ENCODE data around the gene TMEM145.

Gene TMEM145

DNA sequence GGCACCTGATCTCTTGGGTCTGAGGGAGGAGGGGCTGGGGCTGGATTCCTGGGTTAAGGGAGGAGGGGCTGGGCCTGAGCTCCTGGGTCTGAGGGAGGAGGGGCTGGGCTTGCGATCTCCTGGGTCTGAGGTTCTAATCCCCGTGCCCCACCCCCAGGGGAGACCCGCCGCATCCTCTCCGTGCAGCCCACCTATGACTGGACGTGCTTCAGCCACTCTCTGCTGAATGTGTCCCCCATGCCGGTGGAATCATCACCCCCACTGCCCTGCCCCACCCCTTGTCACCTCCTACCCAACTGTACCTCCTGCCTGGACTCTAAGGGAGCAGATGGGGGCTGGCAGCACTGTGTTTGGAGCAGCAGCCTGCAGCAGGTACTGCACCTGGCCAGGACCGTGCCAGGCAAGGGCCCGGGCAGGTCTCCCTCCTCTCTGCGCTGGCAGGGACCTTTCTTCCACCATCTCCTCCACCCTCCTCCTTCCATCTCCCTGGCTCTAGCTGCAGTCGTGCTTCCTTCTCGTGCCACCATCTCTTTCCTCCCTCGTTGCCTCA lies 49.9 kb downstream of the TMEM145 start:
- no peak for DNase-seq (ENCODE audit: low spot score)

DNA sequence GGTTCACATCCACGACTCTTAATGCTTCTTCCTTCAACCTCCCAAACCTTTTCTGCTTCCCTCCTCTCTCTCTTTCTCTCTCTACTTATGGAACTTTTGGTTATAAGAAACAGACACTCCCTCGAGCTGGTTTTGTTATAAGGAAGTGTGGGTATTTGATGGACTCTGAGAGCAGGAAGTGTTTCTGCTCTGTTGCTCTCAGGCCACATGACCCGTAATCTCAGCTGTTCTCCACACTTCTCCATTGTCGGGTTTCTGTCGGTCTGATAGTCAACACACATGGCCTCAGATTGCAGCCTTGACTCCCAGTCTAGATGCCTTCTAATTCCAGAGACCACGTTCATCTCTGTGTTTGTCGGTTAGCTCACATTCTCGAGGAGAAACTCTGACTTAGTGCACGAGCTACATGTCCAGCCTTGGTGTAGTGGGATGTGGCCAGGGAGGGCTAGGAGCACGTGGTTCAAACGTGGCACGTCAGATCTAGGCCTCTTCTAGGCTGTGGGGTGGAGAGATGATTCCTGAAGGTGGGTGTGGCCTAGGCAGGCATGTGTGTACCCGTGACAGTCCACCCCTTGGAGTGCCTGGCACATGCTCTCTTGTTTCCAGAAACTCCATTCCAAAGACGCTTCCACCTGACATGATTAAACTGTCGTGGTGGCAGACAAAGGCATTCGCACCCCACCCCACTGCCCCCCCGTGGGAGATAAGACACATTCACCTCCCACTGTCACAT lies 50.7 kb downstream of the TMEM145 start:
- no peak for DNase-seq (ENCODE audit: low spot score)

DNA sequence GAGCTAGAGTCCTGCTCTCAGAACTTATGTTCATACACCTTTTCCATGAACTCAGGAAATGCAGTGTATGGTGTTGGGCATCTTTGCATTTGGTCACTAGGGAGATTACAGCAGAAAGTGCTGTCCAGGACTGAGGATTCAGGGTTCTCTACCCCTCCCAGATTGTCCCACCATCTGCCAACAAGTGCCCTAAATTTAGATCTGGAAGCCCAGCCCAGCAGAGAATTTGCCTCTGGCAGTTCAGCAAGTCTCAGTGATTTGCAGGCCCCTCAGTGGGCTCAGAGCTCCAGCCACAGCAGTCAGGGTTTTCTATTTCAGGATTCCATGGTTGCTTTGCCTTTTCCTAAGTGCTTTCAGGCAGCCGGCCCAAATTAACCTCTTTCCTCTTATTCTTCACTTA lies 53.6 kb downstream of the TMEM145 start:
- no peak for DNase-seq (ENCODE audit: low spot score)

DNA sequence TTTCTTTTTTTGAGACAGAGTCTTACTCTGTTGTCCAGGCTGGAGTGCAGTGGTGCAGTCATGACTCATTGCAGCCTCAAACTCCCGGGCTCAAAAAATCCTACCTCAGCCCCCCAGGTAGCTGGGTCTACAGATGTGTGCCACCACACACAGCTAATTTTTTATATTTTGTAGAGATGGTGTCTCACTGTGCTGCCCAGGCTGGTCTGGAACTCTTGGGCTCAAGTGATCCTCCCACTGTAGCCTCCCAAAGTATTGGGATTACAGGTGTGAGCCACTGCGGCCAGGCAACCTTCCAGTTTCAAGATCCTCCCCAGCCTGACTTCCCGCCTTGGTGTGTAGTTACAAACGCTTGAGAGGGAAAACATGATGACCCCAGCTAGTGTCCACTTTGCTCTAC lies 54.8 kb downstream of the TMEM145 start:
- DNase-seq (ENCODE audit: low spot score), result no peak

DNA sequence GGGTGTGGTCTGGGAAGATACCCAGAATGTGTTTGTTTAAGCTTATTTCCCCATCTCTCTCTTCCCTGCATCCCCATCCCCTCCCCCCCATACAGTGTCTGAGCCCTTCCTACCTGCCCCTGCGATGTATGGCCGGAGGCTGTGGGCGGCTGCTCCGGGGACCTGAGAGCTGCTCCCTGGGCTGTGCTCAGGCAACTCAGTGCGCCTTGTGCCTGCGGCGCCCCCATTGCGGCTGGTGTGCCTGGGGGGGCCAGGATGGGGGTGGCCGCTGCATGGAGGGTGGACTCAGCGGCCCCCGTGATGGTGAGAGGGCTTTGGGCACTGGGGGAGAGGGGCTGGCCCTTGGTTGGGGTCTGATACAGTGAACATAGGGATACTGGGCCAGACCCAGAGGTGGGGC lies 55.3 kb downstream of the TMEM145 start:
- no peak for DNase-seq (ENCODE audit: low spot score)

- no peak for DNase-seq (ENCODE audit: low spot score)
Observed at GRCh38 chr19:42368765-42369164, 55.7 kb downstream of the TMEM145 start.

DNA sequence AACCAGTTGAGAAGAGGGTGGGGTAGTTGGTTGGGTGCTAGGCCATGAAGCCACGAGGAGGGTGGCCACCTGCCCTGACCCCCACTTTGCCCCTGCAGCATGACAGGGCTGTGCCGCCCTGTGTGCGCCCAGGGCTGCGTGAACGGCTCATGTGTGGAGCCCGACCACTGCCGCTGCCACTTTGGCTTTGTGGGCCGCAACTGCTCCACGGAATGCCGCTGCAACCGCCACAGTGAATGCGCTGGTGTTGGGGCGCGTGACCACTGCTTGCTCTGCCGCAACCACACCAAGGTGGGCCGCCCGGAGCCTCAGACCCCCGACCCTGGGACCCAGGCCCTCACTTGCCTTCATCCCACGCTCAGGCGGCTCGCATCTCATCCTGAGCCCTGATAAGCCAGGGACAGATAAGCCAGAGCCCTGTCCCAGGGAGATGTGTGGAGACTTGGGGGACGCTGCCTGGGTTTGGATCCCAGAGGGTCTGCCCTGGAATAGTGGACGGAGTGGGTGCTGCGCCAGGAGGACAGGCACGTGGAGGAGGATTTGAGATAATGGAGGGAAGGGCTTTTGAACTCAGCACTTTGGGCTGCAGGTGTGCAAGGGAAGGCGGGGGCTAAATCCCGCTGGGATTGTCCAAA lies 56.4 kb downstream of the TMEM145 start:
- no peak for DNase-seq (ENCODE audit: low spot score)

GRCh38 chr19:42370068-42370520 lies 57.0 kb downstream of the TMEM145 start:
- no peak for DNase-seq (ENCODE audit: low spot score)

DNA sequence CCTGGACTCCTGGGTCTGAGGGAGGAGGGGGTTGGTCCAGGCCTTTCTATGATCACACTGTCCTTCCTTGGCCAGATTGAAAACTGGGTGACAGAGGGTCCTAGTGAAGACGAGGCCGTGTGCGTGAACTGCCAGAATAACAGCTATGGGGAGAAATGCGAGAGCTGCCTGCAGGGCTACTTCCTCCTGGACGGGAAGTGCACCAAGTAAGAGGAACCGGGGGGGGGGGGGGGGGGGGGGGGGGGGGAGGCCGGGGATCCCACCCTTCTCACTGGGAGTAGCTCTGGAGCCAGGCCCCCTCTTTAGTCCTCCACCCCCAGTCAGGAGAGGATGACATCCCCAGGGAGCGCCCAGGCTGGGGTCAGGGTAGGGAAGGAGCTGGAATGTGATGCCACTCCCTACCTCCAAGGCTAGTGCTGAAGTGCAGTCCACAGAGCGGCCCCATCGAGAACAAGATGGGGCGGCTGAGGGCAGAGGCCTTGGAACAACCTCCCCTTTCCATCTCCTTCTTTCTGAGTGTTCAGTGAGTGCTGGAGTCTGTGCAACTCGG lies 57.6 kb downstream of the TMEM145 start:
- DNase-seq (ENCODE audit: low spot score), result no peak
